ENCODE results near the gene RIIAD1.
"Not testable (repeated sequence)": the region's sequence is repeated elsewhere in the genome, so short reads cannot be mapped to it uniquely, and the experiment has no call there.

The RIIAD1 gene

GRCh38 chr1:151720974-151721787 is at the start of gene RIIAD1:
RIIAD1 (plus strand) TSS chr1:151721522; CDS start chr1:151721537, 15 bp downstream.
- peak; percentile 42 for DNase-seq

GRCh38 chr1:151673407-151673806 is 47.9 kb upstream of the RIIAD1 start:
- no peak for DNase-seq

- DNase-seq = no peak
Observed at GRCh38 chr1:151680391-151680790, 40.9 kb upstream of the RIIAD1 start.

- no peak for DNase-seq
Observed at GRCh38 chr1:151680826-151681225, 40.5 kb upstream of the RIIAD1 start.

- DNase-seq = no peak
Observed at GRCh38 chr1:151681923-151682322, 39.4 kb upstream of the RIIAD1 start.

- DNase-seq = not testable (repeated sequence)
Observed at GRCh38 chr1:151682901-151683300, 38.4 kb upstream of the RIIAD1 start.

- no peak for DNase-seq
Observed at GRCh38 chr1:151684128-151684527, 37.2 kb upstream of the RIIAD1 start.

- no peak for DNase-seq
Observed at GRCh38 chr1:151686561-151686960, 34.8 kb upstream of the RIIAD1 start.

- DNase-seq = no peak
Observed at GRCh38 chr1:151689494-151689893, 31.8 kb upstream of the RIIAD1 start.

GRCh38 chr1:151692226-151692625 is 29.1 kb upstream of the RIIAD1 start:
- no peak for DNase-seq

GRCh38 chr1:151693057-151693651 is 28.2 kb upstream of the RIIAD1 start:
- DNase-seq = no peak

GRCh38 chr1:151701515-151701914 is 19.8 kb upstream of the RIIAD1 start:
- no peak for DNase-seq

- DNase-seq = no peak
Observed at GRCh38 chr1:151702936-151703335, 18.4 kb upstream of the RIIAD1 start.

GRCh38 chr1:151703813-151704212 is 17.5 kb upstream of the RIIAD1 start:
- no peak for DNase-seq

- DNase-seq = no peak
Observed at GRCh38 chr1:151704246-151704645, 17.1 kb upstream of the RIIAD1 start.

GRCh38 chr1:151705146-151705545 is 16.2 kb upstream of the RIIAD1 start:
- no peak for DNase-seq

GRCh38 chr1:151705753-151706463 is 15.4 kb upstream of the RIIAD1 start:
- DNase-seq = no peak

- no peak for DNase-seq
Observed at GRCh38 chr1:151706464-151707415, 14.6 kb upstream of the RIIAD1 start.

GRCh38 chr1:151707541-151708065 is 13.7 kb upstream of the RIIAD1 start:
- no peak for DNase-seq

GRCh38 chr1:151708891-151709290 is 12.4 kb upstream of the RIIAD1 start:
- no peak for DNase-seq

GRCh38 chr1:151710187-151710840 is 11.0 kb upstream of the RIIAD1 start:
- peak; percentile 42 for DNase-seq

Measured in activated naive CD4-positive, alpha-beta T cell treated with Interleukin-2 at 50 U/mL for 16 hours (primary cell).